Measurements from ENCODE around the gene PPP4C.
"Not testable (repeated sequence)": the region's sequence is repeated elsewhere in the genome, so short reads cannot be mapped to it uniquely, and the experiment has no call there.

The PPP4C gene

DNA sequence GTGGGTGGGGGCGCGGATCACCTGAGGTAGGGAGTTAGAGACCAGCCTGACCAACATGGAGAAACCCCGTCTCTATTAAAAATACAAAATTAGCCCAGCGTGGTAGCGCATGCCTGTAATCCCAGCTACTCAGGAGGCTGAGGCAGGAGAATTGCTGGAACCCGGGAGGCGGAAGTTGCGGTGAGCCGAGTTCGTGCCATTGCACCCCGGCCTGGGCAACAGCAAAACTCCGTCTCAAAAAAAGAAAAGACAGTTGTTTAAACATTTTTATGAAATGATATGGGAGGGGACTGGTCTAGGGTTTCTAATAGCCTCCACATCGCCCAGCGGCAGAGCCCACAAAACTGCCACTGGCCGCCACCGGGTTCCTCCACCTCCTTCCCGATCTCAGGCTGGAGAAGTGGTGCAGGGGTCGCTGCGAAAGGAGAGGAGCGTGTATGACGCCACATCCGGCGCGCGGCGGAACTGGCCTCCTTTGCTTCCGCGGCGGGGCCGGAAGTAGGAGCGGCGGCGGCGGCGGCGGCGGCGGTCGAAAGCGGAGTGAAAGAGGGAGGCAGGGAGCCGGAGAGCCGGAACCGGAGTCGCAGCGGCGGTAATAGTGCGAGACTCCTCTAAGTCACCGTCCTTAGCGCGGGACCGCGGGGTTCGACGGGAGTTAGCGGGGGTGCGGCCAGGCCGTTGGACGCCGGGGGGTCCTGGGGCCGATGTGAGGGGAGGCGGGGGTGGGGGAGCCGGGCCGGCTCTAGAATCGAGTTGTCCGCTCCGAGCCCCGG is at the start of gene PPP4C:
PPP4C (plus strand) TSS at position 492 of the 773 bp plus-strand sequence. CDS start 384 bp downstream, outside the sequence.
- no peak for DNase-seq (ENCODE audit: low read depth)

DNA sequence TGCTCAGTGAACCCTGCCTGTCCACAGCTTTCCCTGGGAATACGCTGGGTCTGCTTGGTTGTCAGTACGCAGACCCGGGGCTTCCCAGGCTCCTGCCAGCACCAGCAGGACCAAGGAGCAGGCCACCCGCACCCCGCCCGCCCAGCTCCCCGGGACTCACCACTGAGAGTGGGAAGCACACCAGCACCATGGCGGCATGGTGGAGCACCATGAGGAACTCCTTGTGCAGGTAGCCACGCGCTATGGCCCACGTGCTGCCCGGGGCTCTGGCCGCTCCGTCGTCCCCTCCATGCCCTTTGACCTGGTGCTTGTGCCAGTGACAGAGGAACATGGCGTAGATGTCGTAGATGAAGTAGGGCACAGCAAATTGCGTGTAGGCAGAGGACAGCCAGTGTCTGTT is 49.3 kb upstream of the PPP4C start:
- no peak for DNase-seq (ENCODE audit: low read depth)

- DNase-seq (ENCODE audit: low read depth) = no peak
These were observed 48.0 kb upstream of the PPP4C start for GRCh38 chr16:30027588-30028437.

GRCh38 chr16:30028438-30029076 is 47.2 kb upstream of the PPP4C start:
- DNase-seq (ENCODE audit: low read depth) = no peak

- no peak for DNase-seq (ENCODE audit: low read depth)
These were observed 45.6 kb upstream of the PPP4C start for GRCh38 chr16:30030011-30030685.

DNA sequence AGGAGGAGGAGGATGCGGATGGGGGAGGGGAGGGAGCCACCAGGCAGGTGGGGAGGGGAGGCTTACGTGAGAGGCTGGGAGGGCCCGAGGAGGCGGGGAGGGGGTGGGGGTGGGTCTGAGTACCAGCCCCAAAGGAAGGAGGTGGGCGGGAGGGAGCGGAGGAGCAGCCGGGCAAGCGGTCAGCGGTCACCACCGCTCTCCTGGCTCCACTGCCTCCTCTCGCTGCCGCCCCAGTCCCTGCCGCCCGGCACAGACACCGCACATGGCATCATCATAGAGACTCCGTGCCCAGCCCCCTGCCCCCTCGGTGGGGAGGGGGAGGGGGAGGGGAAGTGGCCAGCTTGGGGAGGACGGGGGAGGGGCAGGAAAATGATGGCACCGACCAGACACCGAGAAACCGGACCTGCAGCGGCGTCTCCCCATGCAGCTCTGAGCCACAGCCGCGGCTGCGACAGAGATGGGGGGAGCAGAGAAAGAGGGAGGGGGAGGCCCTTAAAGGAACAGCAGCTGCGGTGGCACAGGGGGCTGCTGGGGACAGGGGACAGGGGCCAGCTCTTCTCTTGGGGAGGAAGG is 44.9 kb upstream of the PPP4C start, which contains the start of gene TLCD3B:
TLCD3B (minus strand) TSS at position 431 of the 573 bp plus-strand sequence. CDS start 744 bp downstream, outside the sequence.
- no peak for DNase-seq (ENCODE audit: low read depth)

GRCh38 chr16:30031477-30031918 is 44.3 kb upstream of the PPP4C start:
- DNase-seq (ENCODE audit: low read depth) = no peak

GRCh38 chr16:30032083-30032819 is 43.5 kb upstream of the PPP4C start:
- no peak for DNase-seq (ENCODE audit: low read depth)

- no peak for DNase-seq (ENCODE audit: low read depth)
These were observed 42.5 kb upstream of the PPP4C start for GRCh38 chr16:30033270-30033669.

- DNase-seq (ENCODE audit: low read depth) = no peak
These were observed 35.6 kb upstream of the PPP4C start for GRCh38 chr16:30040221-30040620.

- not testable (repeated sequence) for DNase-seq (ENCODE audit: low read depth)
These were observed 35.1 kb upstream of the PPP4C start for GRCh38 chr16:30040690-30041089.

GRCh38 chr16:30041841-30042240 is 34.0 kb upstream of the PPP4C start:
- no peak for DNase-seq (ENCODE audit: low read depth)

- no peak for DNase-seq (ENCODE audit: low read depth)
These were observed 29.6 kb upstream of the PPP4C start for GRCh38 chr16:30046178-30046577.

DNA sequence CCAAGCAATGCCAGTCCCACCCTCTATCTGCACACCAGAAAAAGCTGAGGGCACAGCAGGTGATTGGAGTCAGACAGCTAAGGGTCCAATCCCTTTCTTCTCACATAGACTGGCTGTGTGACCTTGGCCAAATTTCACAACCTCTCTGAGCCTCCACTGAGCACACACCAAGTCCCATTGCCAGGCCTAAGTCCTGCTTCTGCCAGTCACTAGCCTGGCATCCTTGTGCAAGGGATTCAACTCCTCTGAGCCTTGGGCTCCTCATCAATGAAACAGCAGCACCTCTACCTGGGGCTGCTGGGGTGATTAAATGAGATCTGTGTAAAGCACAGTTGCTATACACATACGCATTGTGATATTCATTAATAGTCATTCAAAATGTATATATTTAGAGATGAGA is 29.2 kb upstream of the PPP4C start:
- no peak for DNase-seq (ENCODE audit: low read depth)

DNA sequence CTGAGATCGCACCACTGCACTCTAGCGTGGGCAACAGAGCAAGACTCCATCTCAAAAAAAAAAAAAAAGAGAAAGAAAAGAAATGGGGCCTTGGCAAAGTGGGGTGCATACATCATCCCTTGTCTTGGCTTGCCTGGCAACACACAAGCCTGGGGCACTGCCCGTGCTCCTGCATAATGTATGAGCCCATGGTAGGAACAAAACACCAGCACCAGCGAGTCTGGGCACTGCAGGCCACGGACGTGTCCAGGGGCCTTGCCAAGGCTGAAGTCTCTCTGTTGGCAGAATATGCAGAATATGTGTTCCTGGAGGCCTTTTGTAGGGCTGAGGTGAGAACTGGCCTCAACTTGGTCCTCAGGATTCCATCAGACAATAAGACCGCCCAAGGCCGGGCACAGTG is 25.9 kb upstream of the PPP4C start:
- DNase-seq (ENCODE audit: low read depth) = no peak

- DNase-seq (ENCODE audit: low read depth) = no peak
These were observed 24.3 kb upstream of the PPP4C start for GRCh38 chr16:30051518-30051917.

DNA sequence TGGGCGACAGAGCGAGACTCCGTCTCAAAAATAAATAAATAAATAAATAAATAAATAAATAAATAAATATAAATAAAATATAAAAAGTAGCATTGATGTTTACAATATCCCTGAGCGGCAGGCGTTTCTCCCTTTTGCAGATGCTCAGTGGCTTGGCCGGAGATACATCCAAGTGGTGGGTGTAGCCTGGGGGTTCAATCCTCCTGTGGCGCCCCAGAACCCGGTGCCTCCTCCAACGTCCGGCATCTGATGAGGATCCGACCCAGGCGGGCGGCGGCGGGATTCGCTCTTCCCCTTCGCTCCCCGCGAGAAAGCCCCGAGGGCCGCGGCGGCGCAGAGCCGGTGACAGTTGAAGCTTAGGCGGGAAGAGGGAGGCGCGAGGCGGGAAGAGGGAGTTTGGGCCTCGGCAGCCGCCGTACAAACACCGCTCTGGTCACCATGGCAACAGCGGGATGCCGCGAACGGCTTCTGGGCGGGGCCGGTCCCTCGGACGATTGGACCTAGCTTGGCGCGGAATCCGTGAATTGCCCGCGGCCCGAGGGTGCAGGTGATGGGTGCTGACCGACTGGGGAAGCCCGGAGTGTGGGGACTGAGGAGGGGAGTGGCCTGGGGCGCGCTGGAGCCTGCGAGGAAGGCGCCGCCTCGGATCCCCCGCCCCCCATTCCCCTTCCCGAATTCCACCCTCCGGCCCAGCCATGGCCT is 23.0 kb upstream of the PPP4C start:
- peak; percentile 68 for DNase-seq (ENCODE audit: low read depth)

- no peak for DNase-seq (ENCODE audit: low read depth)
These were observed 22.3 kb upstream of the PPP4C start for GRCh38 chr16:30053376-30054015.

DNA sequence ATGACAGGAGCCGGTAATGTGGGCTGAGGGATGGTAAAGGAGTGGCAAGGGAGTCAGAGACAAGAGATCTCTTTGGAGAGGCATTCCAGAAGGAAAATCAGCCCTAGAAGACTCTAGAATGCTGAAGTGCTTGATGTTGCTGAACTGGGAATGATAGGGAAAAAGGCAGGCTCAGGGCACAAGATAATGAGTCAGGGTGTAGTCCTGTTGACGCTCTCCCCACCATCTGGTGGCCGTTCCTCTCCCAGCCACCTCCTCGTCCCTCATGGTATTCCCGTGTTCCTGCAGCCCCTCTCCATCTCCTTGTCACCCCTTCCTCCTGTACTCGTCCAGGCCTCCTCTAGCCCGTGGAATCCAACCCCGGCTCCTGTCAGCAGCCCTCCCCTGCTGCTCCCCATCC is 21.3 kb upstream of the PPP4C start:
- DNase-seq (ENCODE audit: low read depth) = no peak

All from HS-5 (cell line).